H1 (cell line): ENCODE results near the gene HLX. TPM values are rescaled to one million over a fixed set of nuclear protein-coding genes. Genes with fewer than 3 reads are reported as not detected.

Experiments
- CTCF ChIA-PET: fragments of 300-600 bp; sonication (Branson Sonifier 250); formaldehyde crosslinking; loops from one replicate; lab custom pipeline; 2021; ENCODE audit not compliant: partially characterized antibody; lab: Charles Lee
- POLR2A ChIA-PET: fragments of 300-600 bp; sonication (Branson Sonifier 250); formaldehyde crosslinking; loops from one replicate; lab custom pipeline; 2021; ENCODE audit warnings: inconsistent platforms; ENCODE audit not compliant: partially characterized antibody; lab: Charles Lee
- DNase-seq, 2 experiments: peaks; one replicate each; pipeline versions ENCODE4 v3.0.0 to v3.0.0-alpha.2; 2010 to 2022; ENCODE audit warnings: low spot score in 2 of 2, low read depth in 1 of 2, mixed read lengths in 1 of 2
- FAIRE-seq: peaks from 2 replicates; lab custom pipeline; 2011; peaks lifted over from hg19 to GRCh38; lab: Jason Lieb, UNC
- H2AFZ ChIP-seq: 2 replicates; pipeline ENCODE4 v1.8.1; 2012; ENCODE audit warnings: low read length, inconsistent platforms
- H2AK5ac ChIP-seq: 2 replicates; pipeline ENCODE4 v1.6.1; 2013; ENCODE audit warnings: low read depth, low read length
- H2BK120ac ChIP-seq: replicated peaks from 2 replicates; pipeline ENCODE3; 2013; ENCODE audit warnings: low read depth, low read length, inconsistent platforms
- H2BK12ac ChIP-seq: 2 replicates; pipeline ENCODE4 v1.6.1; 2013; ENCODE audit warnings: low read depth, low read length
- H2BK15ac ChIP-seq: 2 replicates; pipeline ENCODE4 v1.6.1; 2013; ENCODE audit warnings: low read length
- H2BK20ac ChIP-seq: 2 replicates; pipeline ENCODE4 v1.6.1; 2013; ENCODE audit warnings: low read length
- H2BK5ac ChIP-seq: 2 replicates; pipeline ENCODE4 v1.6.1; 2013; ENCODE audit warnings: low read depth, low read length
- H3K14ac ChIP-seq: 2 replicates; pipeline ENCODE4 v1.6.1; 2013; ENCODE audit warnings: inconsistent platforms; ENCODE audit not compliant: insufficient read length
- H3K18ac ChIP-seq: 2 replicates; pipeline ENCODE4 v1.6.1; 2013; ENCODE audit warnings: low read length; ENCODE audit errors: extremely low read depth
- H3K23ac ChIP-seq: 2 replicates; pipeline ENCODE4 v1.6.1; 2013; ENCODE audit warnings: inconsistent platforms; ENCODE audit not compliant: insufficient read length
- H3K23me2 ChIP-seq: 2 replicates; pipeline ENCODE4 v1.6.1; 2013; ENCODE audit warnings: low read depth, low read length
- H3K27ac ChIP-seq: 2 replicates; pipeline ENCODE4 v1.6.1; 2011; ENCODE audit warnings: low read depth, low read length, inconsistent platforms
- H3K27me3 ChIP-seq, 4 experiments: replicated peaks in 1 of 4; 1 replicate in 1 of 4; 2 replicates in 3 of 4; pipeline versions ENCODE4 v1.6.1 to v1.8.1; 2011 to 2013; ENCODE audit warnings: low read length in 3 of 4, mild to moderate bottlenecking in 3 of 4, inconsistent platforms in 2 of 4, mixed read lengths in 2 of 4, moderate library complexity in 1 of 4; ENCODE audit not compliant: control insufficient read depth in 3 of 4, insufficient read depth in 3 of 4; ENCODE audit errors: extremely low read depth in 1 of 4
- H3K36me3 ChIP-seq, 4 experiments: 2 replicates each; pipeline versions ENCODE4 v1.6.1 to v1.8.1; 2011 to 2013; ENCODE audit warnings: mild to moderate bottlenecking in 4 of 4, low read length in 3 of 4, moderate library complexity in 2 of 4, control low read depth in 1 of 4, inconsistent platforms in 1 of 4; ENCODE audit not compliant: insufficient read depth in 4 of 4, control insufficient read depth in 2 of 4
- H3K4ac ChIP-seq: replicated peaks from 2 replicates; pipeline ENCODE3; 2013; ENCODE audit warnings: low read length, low read depth, mixed read lengths, inconsistent platforms; ENCODE audit not compliant: insufficient read length
- H3K4me1 ChIP-seq, 4 experiments: replicated peaks in 1 of 4; 1 replicate in 1 of 4; 2 replicates in 3 of 4; pipeline versions ENCODE4 v1.6.1 to v1.8.1; 2011 to 2013; ENCODE audit warnings: low read length in 3 of 4, inconsistent platforms in 2 of 4, mixed read lengths in 1 of 4; ENCODE audit not compliant: insufficient read depth in 4 of 4, control insufficient read depth in 3 of 4
- H3K4me2 ChIP-seq, 2 experiments: 2 replicates each; pipeline versions ENCODE4 v1.6.1 to v1.8.1; 2011 to 2013; ENCODE audit warnings: low read depth in 2 of 2, low read length in 2 of 2, control low read depth in 1 of 2, inconsistent platforms in 1 of 2, mild to moderate bottlenecking in 1 of 2; ENCODE audit not compliant: insufficient read depth in 1 of 2
- H3K4me3 ChIP-seq, 4 experiments: fragments of 200-600, 300-600 bp in 1 of 4; sonication (generic), shearing (Covaris generic), sonication (Bioruptor Twin) in 1 of 4; 2 replicates each; pipeline versions ENCODE4 v1.5.1 to v1.8.1; 2011 to 2016; ENCODE audit warnings: low read length in 4 of 4, low read depth in 3 of 4, control low read depth in 2 of 4, inconsistent platforms in 2 of 4, mild to moderate bottlenecking in 2 of 4, mixed read lengths in 1 of 4, moderate library complexity in 1 of 4; ENCODE audit not compliant: insufficient read depth in 2 of 4; ENCODE audit errors: extremely low read depth in 1 of 4
- H3K56ac ChIP-seq: replicated peaks from 2 replicates; pipeline ENCODE3; 2013; ENCODE audit warnings: low read depth, mild to moderate bottlenecking, mixed read lengths, low read length, inconsistent platforms; ENCODE audit not compliant: insufficient read length
- H3K79me1 ChIP-seq: 2 replicates; pipeline ENCODE4 v1.6.1; 2013; ENCODE audit warnings: low read depth, low read length, control low read depth
- H3K79me2 ChIP-seq, 2 experiments: 2 replicates each; pipeline versions ENCODE4 v1.6.1 to v1.8.1; 2012 to 2013; ENCODE audit warnings: low read length in 2 of 2, mild to moderate bottlenecking in 2 of 2, inconsistent platforms in 1 of 2; ENCODE audit not compliant: insufficient read depth in 2 of 2, control insufficient read depth in 1 of 2
- H3K9ac ChIP-seq, 4 experiments: replicated peaks in 1 of 4; 1 replicate in 1 of 4; 2 replicates in 3 of 4; pipeline versions ENCODE4 v1.6.1 to v1.8.1; 2011 to 2013; ENCODE audit warnings: low read depth in 3 of 4, low read length in 3 of 4, control low read depth in 2 of 4, mild to moderate bottlenecking in 2 of 4, moderate library complexity in 2 of 4, inconsistent platforms in 1 of 4; ENCODE audit errors: extremely low read depth in 1 of 4
- H3K9me3 ChIP-seq, 2 experiments: 2 replicates each; pipeline versions ENCODE4 v1.6.1 to v1.8.1; 2012 to 2013; ENCODE audit warnings: mild to moderate bottlenecking in 2 of 2, moderate library complexity in 2 of 2, control low read depth in 1 of 2, inconsistent platforms in 1 of 2, low read depth in 1 of 2, low read length in 1 of 2, mixed read lengths in 1 of 2; ENCODE audit not compliant: insufficient read depth in 2 of 2
- H4K20me1 ChIP-seq, 2 experiments: replicated peaks in 1 of 2; 2 replicates each; pipeline versions ENCODE3 to v1.8.1; 2011 to 2013; ENCODE audit warnings: inconsistent platforms in 2 of 2, low read length in 2 of 2, mild to moderate bottlenecking in 1 of 2; ENCODE audit not compliant: insufficient read depth in 2 of 2, control insufficient read depth in 1 of 2
- H4K5ac ChIP-seq: 2 replicates; pipeline ENCODE4 v1.6.1; 2013; ENCODE audit warnings: low read length, low read depth, mixed read lengths, inconsistent platforms; ENCODE audit not compliant: insufficient read length
- H4K8ac ChIP-seq: 2 replicates; pipeline ENCODE4 v1.8.0; 2013; ENCODE audit warnings: mild to moderate bottlenecking, moderate library complexity, low read length, inconsistent platforms; ENCODE audit not compliant: insufficient read depth; ENCODE audit errors: extremely low read depth
- H4K91ac ChIP-seq: replicated peaks from 2 replicates; pipeline ENCODE3; 2013; ENCODE audit warnings: low read length, mixed read lengths, inconsistent platforms; ENCODE audit not compliant: insufficient read length
- HDAC6 ChIP-seq: IDR thresholded peaks from one replicate; pipeline ENCODE4 v1.7.1; 2012; ENCODE audit warnings: low read depth, mild to moderate bottlenecking, inconsistent platforms, low read length, moderate library complexity
- KDM4A ChIP-seq: IDR thresholded peaks from one replicate; pipeline ENCODE4 v1.7.1; 2012; ENCODE audit warnings: low read depth, mild to moderate bottlenecking, moderate library complexity, low read length, inconsistent platforms; ENCODE audit not compliant: severe bottlenecking
- MAX ChIP-seq: IDR thresholded peaks from 2 replicates; pipeline ENCODE4 v1.6.1; 2012; ENCODE audit warnings: inconsistent platforms
- POLR2AphosphoS5 ChIP-seq: IDR thresholded peaks from 2 replicates; pipeline ENCODE4 v1.6.1; 2011; ENCODE audit warnings: low read depth, low read length
- RBBP5 ChIP-seq: IDR thresholded peaks from 2 replicates; pipeline ENCODE4 v1.7.1; 2012; ENCODE audit warnings: low read depth, mild to moderate bottlenecking, inconsistent platforms, low read length, moderate library complexity, borderline replicate concordance
- SIN3A ChIP-seq, 2 experiments: IDR thresholded peaks in 1 of 2; conservative IDR thresholded peaks in 1 of 2; 2 replicates each; pipeline ENCODE4 v1.6.1; 2011 to 2012; ENCODE audit warnings: low read length in 2 of 2, improper control_type of control experiment in 1 of 2, low read depth in 1 of 2, mild to moderate bottlenecking in 1 of 2
- WGBS, 2 experiments: shearing (Covaris generic) in 1 of 2; methylation state at CpG; one replicate each; pipeline versions ENCODE4 v1.1.6 to v1.1.7; 2013 to 2015; ENCODE audit warnings: low lambda C conversion rate in 2 of 2, mixed read lengths in 2 of 2, inconsistent platforms in 1 of 2, low coverage in 1 of 2, missing lambda C conversion rate in 1 of 2; ENCODE audit not compliant: insufficient replicate concordance in 2 of 2, insufficient coverage in 1 of 2, insufficient read length in 1 of 2; ENCODE audit errors: extremely low coverage in 1 of 2, missing lambda C conversion rate in 1 of 2; 5-methylcytosine and 5-hydroxymethylcytosine counted together
- polyA plus RNA-seq, 7 experiments: library from polyadenylated mRNA; depleted of rRNA in 3 of 7; stranded (reverse) in 5 of 7; unstranded in 2 of 7; fragments of >200 nt in 5 of 7; fragments of 200-250 nt in 2 of 7; gene quantifications; 1 replicate in 5 of 7; 2 replicates in 1 of 7; 4 replicates in 1 of 7; pipeline versions ENCODE4 v1.2.1 to v1.2.3, GENCODE V29; 2011 to 2013; ENCODE audit warnings: missing spikeins in 2 of 7, mixed read lengths in 2 of 7
- total RNA-seq: library from RNA; stranded (reverse); fragmentation: NEBNext Ultra II Directional; extraction: Animal tissue kit (Norgen Biotek cat#: 25700); gene quantifications from 2 replicates; pipeline ENCODE4 v1.2.1, GENCODE V29; 2021

Gene HLX
- total and polyA plus RNA-seq, 2 of the 8 experiments (the other 6 are each of a cell fraction or from before 2014, with no cell fraction given): 0.11 to 0.30 TPM

DNA sequence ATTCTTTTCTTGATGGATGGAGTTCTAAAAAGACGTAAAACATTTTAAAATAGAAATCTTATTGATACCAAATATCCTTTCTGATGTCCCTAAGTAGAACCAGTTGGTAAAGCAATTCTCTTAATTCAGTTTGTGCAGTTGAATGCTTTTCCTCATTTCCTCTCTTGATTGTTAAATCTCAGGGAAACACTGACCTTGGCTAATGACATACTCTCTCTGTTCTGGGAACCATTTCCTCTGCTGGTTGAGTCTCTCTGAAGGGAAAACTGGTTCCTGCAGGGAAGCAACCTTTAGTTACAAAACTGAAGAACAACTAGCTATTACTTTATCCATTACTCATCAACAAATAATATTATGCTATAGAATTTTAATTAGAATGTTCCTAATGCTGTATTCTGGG, 36.7 kb downstream of the HLX start:
- H3K14ac ChIP-seq: no peak overlapping the region
- no peak overlapping the region for H2BK12ac ChIP-seq
- no peak overlapping the region for H3K23ac ChIP-seq
- no peak for FAIRE-seq
- no peak overlapping the region for H3K4me3 ChIP-seq
- no peak overlapping the region for H3K4ac ChIP-seq
- H3K27ac ChIP-seq: no peak overlapping the region
- H2BK5ac ChIP-seq: no peak overlapping the region
- TF ChIP-seq HDAC6 (no peak), SIN3A (conservative IDR thresholded peaks at IDR 0.05 in 1 of 2, IDR thresholded peaks at IDR 0.05 in 1 of 2; ENCODE audit: low read depth in 1 of 2, low read length in 2 of 2) (no peak), KDM4A (no peak), MAX (no peak), RBBP5 (no peak), POLR2AphosphoS5 (no peak)
- H3K56ac ChIP-seq: no peak overlapping the region
- no peak overlapping the region for H2AK5ac ChIP-seq
- H3K9ac ChIP-seq: no peak overlapping the region
- no peak overlapping the region for H4K91ac ChIP-seq
- H3K23me2 ChIP-seq: no peaks in the 10 kb centered on the region
- no peak for DNase-seq
- no peak overlapping the region for H4K8ac ChIP-seq
- ChIA-PET CTCF (interaction anchor here (0.7 to 1.7 kb wide), 6 partner anchors 9 to 357 kb away, joined by 3 to 6 read pairs (median 4); no protein-coding TSS in a partner anchor), POLR2A (no interaction called here)
- no peak overlapping the region for H2BK15ac ChIP-seq
- H3K27me3 ChIP-seq: no peaks in the 10 kb centered on the region
- H2BK20ac ChIP-seq: no peak overlapping the region
- H3K36me3 ChIP-seq: no peaks in the 10 kb centered on the region
- H4K20me1 ChIP-seq: no peaks in the 10 kb centered on the region
- H2BK120ac ChIP-seq: no peak overlapping the region
- 92% methylated on average over 1 of the region's 1 CpG; no CpG with 5 or more reads in 1 of the 2 experiments for WGBS, 2 experiments
- no peak overlapping the region for H2AFZ ChIP-seq
- no peaks in the 10 kb centered on the region for H3K79me2 ChIP-seq
- H3K4me2 ChIP-seq: no peak overlapping the region
- H3K79me1 ChIP-seq: no peaks in the 10 kb centered on the region
- no peak overlapping the region for H3K18ac ChIP-seq
- no peaks in the 10 kb centered on the region for H3K9me3 ChIP-seq
- no peaks in the 10 kb centered on the region for H3K4me1 ChIP-seq
- H4K5ac ChIP-seq: no peak overlapping the region
